Measurements from ENCODE around the gene PIK3R5. TPM values are rescaled to one million over a fixed set of nuclear protein-coding genes. Genes with fewer than 3 reads are reported as not detected.

Gene PIK3R5
- polyA plus RNA-seq, 1 donor from 2014 or later = not detected

- Histone ChIP-seq H3K9me2 (ENCODE audit: insufficient read depth, low read length) (no peaks in the 10 kb centered on the region), H3K27ac (ENCODE audit: low read length) (no peak overlapping the region), H3F3A (ENCODE audit: insufficient read depth, low read length, poor library complexity, severe bottlenecking) (no peaks in the 10 kb centered on the region), H3K9ac (ENCODE audit: low read length) (no peak overlapping the region), H4K20me1 (ENCODE audit: insufficient read depth) (no peaks in the 10 kb centered on the region), H3K27me3 (ENCODE audit: insufficient read depth, low read depth, low read length) (no peaks in the 10 kb centered on the region), H3K4me2 (ENCODE audit: low read length) (no peak overlapping the region), H3K9me3 (ENCODE audit: low read length) (no peaks in the 10 kb centered on the region), H3K79me2 (replicated peaks; ENCODE audit: insufficient read depth, low read length) (no peaks in the 10 kb centered on the region), H3K4me3 (ENCODE audit: low read length) (no peak overlapping the region), H2AFZ (ENCODE audit: low read depth, low read length) (no peak overlapping the region), H3K36me3 (ENCODE audit: insufficient read depth, low read length) (no peaks in the 10 kb centered on the region)
- TF ChIP-seq EZH2 (IDR thresholded peaks at IDR 0.05; ENCODE audit: borderline replicate concordance, insufficient read depth, low read length, poor library complexity, severe bottlenecking) (no peak), RAD21 (conservative IDR thresholded peaks at IDR 0.05) (no peak), SMC3 (conservative IDR thresholded peaks at IDR 0.05; ENCODE audit: poor library complexity) (no peak), TAF1 (IDR thresholded peaks at IDR 0.05; ENCODE audit: low read depth) (no peak), POLR2AphosphoS5 (IDR thresholded peaks at IDR 0.05) (no peak), EP300 (conservative IDR thresholded peaks at IDR 0.05; ENCODE audit: poor library complexity, severe bottlenecking) (no peak), CTCF (IDR thresholded peaks at IDR 0.05; ENCODE audit: poor library complexity, severe bottlenecking) (no peak), REST (IDR thresholded peaks at IDR 0.05; ENCODE audit: borderline replicate concordance) (no peak), MXI1 (conservative IDR thresholded peaks at IDR 0.05; ENCODE audit: poor library complexity, severe bottlenecking) (no peak)
Measured at GRCh38 chr17:8877984-8878383, 87.5 kb downstream of the PIK3R5 start.

GRCh38 chr17:8875957-8876356, 89.5 kb downstream of the PIK3R5 start:
- Histone ChIP-seq H3K9ac (ENCODE audit: low read length) (no peak overlapping the region), H3K4me3 (ENCODE audit: low read length) (no peak overlapping the region), H3K9me2 (ENCODE audit: insufficient read depth, low read length) (no peaks in the 10 kb centered on the region), H2AFZ (ENCODE audit: low read depth, low read length) (no peak overlapping the region), H3F3A (ENCODE audit: insufficient read depth, low read length, poor library complexity, severe bottlenecking) (no peaks in the 10 kb centered on the region), H3K27ac (ENCODE audit: low read length) (no peak overlapping the region), H4K20me1 (ENCODE audit: insufficient read depth) (no peaks in the 10 kb centered on the region), H3K79me2 (replicated peaks; ENCODE audit: insufficient read depth, low read length) (no peaks in the 10 kb centered on the region), H3K27me3 (ENCODE audit: insufficient read depth, low read depth, low read length) (no peaks in the 10 kb centered on the region), H3K36me3 (ENCODE audit: insufficient read depth, low read length) (no peaks in the 10 kb centered on the region), H3K4me2 (ENCODE audit: low read length) (no peak overlapping the region), H3K9me3 (ENCODE audit: low read length) (no peaks in the 10 kb centered on the region)
- TF ChIP-seq EP300 (conservative IDR thresholded peaks at IDR 0.05; ENCODE audit: poor library complexity, severe bottlenecking) (no peak), EZH2 (IDR thresholded peaks at IDR 0.05; ENCODE audit: borderline replicate concordance, insufficient read depth, low read length, poor library complexity, severe bottlenecking) (no peak), TAF1 (IDR thresholded peaks at IDR 0.05; ENCODE audit: low read depth) (no peak), MXI1 (conservative IDR thresholded peaks at IDR 0.05; ENCODE audit: poor library complexity, severe bottlenecking) (no peak), RAD21 (conservative IDR thresholded peaks at IDR 0.05) (no peak), SMC3 (conservative IDR thresholded peaks at IDR 0.05; ENCODE audit: poor library complexity) (no peak), CTCF (IDR thresholded peaks at IDR 0.05; ENCODE audit: poor library complexity, severe bottlenecking) (no peak), REST (IDR thresholded peaks at IDR 0.05; ENCODE audit: borderline replicate concordance) (no peak), POLR2AphosphoS5 (IDR thresholded peaks at IDR 0.05) (no peak)

Measured in neural cell (in vitro differentiated cells).